ENCODE results near the gene SERPINE2.

SERPINE2 gene

DNA sequence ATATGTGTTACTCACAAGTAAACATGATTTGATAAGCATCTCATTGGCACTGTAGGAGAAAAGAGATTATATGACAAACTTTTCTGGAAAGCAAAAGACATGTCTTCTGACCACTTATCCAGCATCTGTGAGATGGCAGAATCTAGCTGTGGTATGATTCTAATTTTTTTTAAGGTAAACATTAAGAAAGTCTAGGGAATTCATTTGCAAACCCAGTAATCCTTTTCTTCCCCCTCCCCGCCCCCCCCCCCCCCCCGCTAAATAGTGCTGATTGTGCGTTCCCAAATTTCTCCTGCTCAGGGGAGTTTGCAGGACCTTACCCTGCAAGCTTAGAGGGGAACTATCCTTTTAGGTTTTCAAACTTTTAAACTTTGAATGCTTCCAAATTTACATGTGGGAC lies 69.8 kb downstream of the SERPINE2 start:
- H3K4me3 ChIP-seq (ENCODE audit: low read depth in 1 of 2, low read length in 2 of 2): no peak overlapping the region
- no peak overlapping the region for H3K27ac ChIP-seq (ENCODE audit: low read depth, low read length)
- no peaks in the 10 kb centered on the region for H3K27me3 ChIP-seq (ENCODE audit: control insufficient read depth in 1 of 2, insufficient read depth in 2 of 2, low read length in 2 of 2)
- no peaks in the 10 kb centered on the region for H3K4me1 ChIP-seq (ENCODE audit: control insufficient read depth in 1 of 2, insufficient read depth in 2 of 2, low read length in 2 of 2)
- H3K36me3 ChIP-seq (ENCODE audit: control insufficient read depth in 1 of 2, insufficient read depth in 2 of 2, low read length in 2 of 2): peaks cover 6 to 23% of the 10 kb centered on the region in 2 donors
- H3K9me3 ChIP-seq (ENCODE audit: control insufficient read depth in 1 of 2, low read length in 2 of 2): no peaks in the 10 kb centered on the region
- H3K9ac ChIP-seq (ENCODE audit: low read depth in 1 of 2, low read length in 2 of 2): no peak overlapping the region

DNA sequence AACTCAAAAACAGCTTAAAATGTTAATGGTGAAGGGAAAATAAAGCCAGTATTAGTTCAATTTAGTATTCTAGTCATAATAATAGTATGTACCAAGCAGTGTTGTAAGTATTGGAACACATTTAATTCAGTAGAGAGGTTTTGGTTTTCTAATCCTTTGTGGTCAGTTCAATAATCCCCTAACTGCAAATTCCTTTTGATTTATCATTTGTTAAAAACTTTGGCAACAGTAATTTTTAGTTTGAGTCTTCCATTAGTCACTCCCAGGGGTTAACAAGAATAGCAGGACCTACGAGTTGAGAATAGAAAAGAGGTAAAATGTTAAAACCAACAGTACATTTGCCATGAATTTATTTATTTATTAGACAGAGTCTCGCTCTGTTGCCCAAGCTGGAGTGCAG lies 71.1 kb downstream of the SERPINE2 start:
- no peak overlapping the region for H3K4me3 ChIP-seq (ENCODE audit: low read depth in 1 of 2, low read length in 2 of 2)
- H3K9me3 ChIP-seq (ENCODE audit: control insufficient read depth in 1 of 2, low read length in 2 of 2): no peaks in the 10 kb centered on the region
- H3K27ac ChIP-seq (ENCODE audit: low read depth, low read length): no peak overlapping the region
- H3K9ac ChIP-seq (ENCODE audit: low read depth in 1 of 2, low read length in 2 of 2): no peak overlapping the region
- no peaks in the 10 kb centered on the region for H3K27me3 ChIP-seq (ENCODE audit: control insufficient read depth in 1 of 2, insufficient read depth in 2 of 2, low read length in 2 of 2)
- H3K36me3 ChIP-seq (ENCODE audit: control insufficient read depth in 1 of 2, insufficient read depth in 2 of 2, low read length in 2 of 2): peaks cover 6 to 30% of the 10 kb centered on the region in 2 donors
- H3K4me1 ChIP-seq (ENCODE audit: control insufficient read depth in 1 of 2, insufficient read depth in 2 of 2, low read length in 2 of 2): no peaks in the 10 kb centered on the region

DNA sequence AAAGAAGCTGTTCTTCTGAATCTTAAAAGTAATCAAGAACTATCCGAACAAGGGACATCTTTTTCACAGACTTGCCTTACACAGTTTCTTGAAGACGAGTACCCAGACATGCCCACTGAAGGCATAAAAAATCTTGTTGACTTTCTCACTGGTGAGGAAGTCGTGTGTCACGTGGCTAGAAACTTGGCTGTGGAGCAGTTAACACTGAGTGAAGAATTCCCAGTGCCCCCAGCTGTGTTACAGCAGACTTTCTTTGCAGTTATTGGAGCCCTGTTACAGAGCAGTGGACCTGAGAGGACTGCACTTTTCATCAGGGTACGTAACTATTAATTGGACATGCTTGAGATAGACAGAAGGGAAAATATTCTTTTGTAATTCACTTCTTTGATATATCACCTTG lies 79.4 kb downstream of the SERPINE2 start:
- Histone ChIP-seq H3K36me3 (ENCODE audit: control insufficient read depth in 1 of 2, insufficient read depth in 2 of 2, low read length in 2 of 2) (peaks cover 5 to 23% of the 10 kb centered on the region in 2 donors), H3K9ac (ENCODE audit: low read depth in 1 of 2, low read length in 2 of 2) (no peak overlapping the region), H3K4me1 (ENCODE audit: control insufficient read depth in 1 of 2, insufficient read depth in 2 of 2, low read length in 2 of 2) (peaks cover 27 to 41% of the 10 kb centered on the region in 2 donors), H3K4me3 (ENCODE audit: low read depth in 1 of 2, low read length in 2 of 2) (no peak overlapping the region), H3K27ac (ENCODE audit: low read depth, low read length) (no peak overlapping the region), H3K9me3 (ENCODE audit: control insufficient read depth in 1 of 2, low read length in 2 of 2) (no peaks in the 10 kb centered on the region), H3K27me3 (ENCODE audit: control insufficient read depth in 1 of 2, insufficient read depth in 2 of 2, low read length in 2 of 2) (no peaks in the 10 kb centered on the region)

DNA sequence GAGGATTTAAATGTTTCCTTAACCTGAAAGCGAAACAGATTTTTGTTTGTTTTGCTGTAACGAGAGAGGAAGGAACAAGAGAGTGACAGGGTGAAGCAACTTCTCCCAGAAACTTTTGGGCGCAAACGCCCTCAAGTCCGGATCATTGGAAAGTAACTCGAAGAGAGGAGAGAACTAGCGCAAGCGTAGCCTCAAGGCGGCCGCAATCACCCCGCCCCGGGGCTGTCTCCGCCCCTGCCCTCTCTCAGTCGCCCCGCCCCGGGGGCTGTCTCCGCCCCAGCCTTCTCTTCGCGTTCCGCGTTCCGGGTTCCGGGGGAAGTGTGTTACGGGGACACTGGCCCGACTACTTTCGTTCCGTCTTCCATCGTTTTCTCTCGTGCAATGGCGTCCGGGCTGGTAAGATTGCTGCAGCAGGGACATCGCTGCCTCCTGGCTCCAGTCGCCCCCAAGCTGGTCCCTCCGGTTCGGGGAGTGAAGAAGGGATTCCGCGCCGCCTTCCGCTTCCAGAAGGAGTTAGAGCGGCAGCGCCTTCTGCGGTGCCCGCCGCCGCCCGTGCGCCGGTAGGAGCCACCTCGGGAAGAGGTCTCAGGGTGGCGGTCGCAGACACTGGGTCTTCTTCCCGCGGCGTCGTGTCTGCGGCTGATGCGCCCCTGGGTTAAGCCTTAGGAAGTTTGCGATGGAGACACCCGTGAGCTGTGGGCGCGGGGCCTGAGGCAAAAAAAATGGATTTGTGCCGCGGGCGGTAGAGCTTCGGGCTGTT lies 81.8 kb downstream of the SERPINE2 start, which contains the start of gene MRPL44:
Gene MRPL44, plus strand, starts transcription at position 372 of the 760 bp plus-strand sequence. Its CDS starts 10 bp downstream, at position 382.
- peaks cover 5 to 15% of the 10 kb centered on the region in 2 donors for H3K36me3 ChIP-seq (ENCODE audit: control insufficient read depth in 1 of 2, insufficient read depth in 2 of 2, low read length in 2 of 2)
- H3K4me3 ChIP-seq (ENCODE audit: low read depth in 1 of 2, low read length in 2 of 2): peak within 1 kb of the TSS; percentile 89 to 92
- H3K9me3 ChIP-seq (ENCODE audit: control insufficient read depth in 1 of 2, low read length in 2 of 2): no peaks in the 10 kb centered on the region
- H3K4me1 ChIP-seq (ENCODE audit: control insufficient read depth in 1 of 2, insufficient read depth in 2 of 2, low read length in 2 of 2): peaks cover 27 to 42% of the 10 kb centered on the region in 2 donors
- peak within 1 kb of the TSS; percentile 84 to 92 for H3K9ac ChIP-seq (ENCODE audit: low read depth in 1 of 2, low read length in 2 of 2)
- no peaks in the 10 kb centered on the region for H3K27me3 ChIP-seq (ENCODE audit: control insufficient read depth in 1 of 2, insufficient read depth in 2 of 2, low read length in 2 of 2)
- peak within 1 kb of the TSS; percentile 57 for H3K27ac ChIP-seq (ENCODE audit: low read depth, low read length)

DNA sequence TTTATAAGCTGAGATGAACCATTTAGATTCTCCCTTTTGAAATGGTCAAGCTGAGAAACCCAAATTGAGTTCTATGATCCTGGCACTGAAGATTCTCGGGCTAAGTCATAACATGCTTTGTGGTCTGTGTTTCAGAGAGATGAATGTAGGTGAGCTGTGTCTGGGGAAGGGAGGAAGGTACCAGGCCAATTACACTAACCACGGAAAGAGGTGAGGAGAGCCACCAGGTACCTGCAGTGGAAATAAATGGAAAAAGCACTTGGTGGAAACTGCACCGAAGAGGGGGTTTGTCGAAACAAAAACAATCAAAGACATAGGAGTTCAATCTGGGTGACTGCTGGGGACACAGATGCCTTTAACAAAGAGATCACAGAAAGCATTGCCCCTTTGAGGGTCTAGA lies 82.8 kb downstream of the SERPINE2 start:
- Histone ChIP-seq H3K9me3 (ENCODE audit: control insufficient read depth in 1 of 2, low read length in 2 of 2) (no peaks in the 10 kb centered on the region), H3K4me3 (ENCODE audit: low read depth in 1 of 2, low read length in 2 of 2) (no peak overlapping the region), H3K27ac (ENCODE audit: low read depth, low read length) (no peak overlapping the region), H3K9ac (ENCODE audit: low read depth in 1 of 2, low read length in 2 of 2) (no peak overlapping the region), H3K36me3 (ENCODE audit: control insufficient read depth in 1 of 2, insufficient read depth in 2 of 2, low read length in 2 of 2) (peaks cover 5 to 10% of the 10 kb centered on the region in 2 donors), H3K4me1 (ENCODE audit: control insufficient read depth in 1 of 2, insufficient read depth in 2 of 2, low read length in 2 of 2) (peaks cover 27 to 45% of the 10 kb centered on the region in 2 donors), H3K27me3 (ENCODE audit: control insufficient read depth in 1 of 2, insufficient read depth in 2 of 2, low read length in 2 of 2) (no peaks in the 10 kb centered on the region)

DNA sequence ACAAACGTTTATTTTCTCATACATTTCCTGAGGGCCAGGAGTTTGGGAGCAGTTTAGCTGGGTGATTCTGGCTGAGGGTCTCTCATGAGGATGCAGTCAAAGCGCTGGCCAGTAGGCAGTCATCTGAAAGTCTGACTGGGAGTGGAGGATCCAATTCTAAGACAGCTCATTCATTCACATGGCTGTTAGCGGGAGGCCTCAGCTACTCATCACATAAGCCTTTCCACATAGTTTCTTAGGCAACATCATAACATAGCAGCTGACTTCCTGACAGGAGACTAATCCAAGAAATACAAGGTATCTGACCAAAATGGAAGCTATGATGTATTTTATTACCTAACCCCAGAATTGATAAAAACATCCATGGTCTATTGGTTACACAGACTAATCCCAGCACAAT lies 84.7 kb downstream of the SERPINE2 start:
- Histone ChIP-seq H3K4me3 (ENCODE audit: low read depth in 1 of 2, low read length in 2 of 2) (no peak overlapping the region), H3K9ac (ENCODE audit: low read depth in 1 of 2, low read length in 2 of 2) (no peak overlapping the region), H3K36me3 (ENCODE audit: control insufficient read depth in 1 of 2, insufficient read depth in 2 of 2, low read length in 2 of 2) (no peaks in the 10 kb centered on the region), H3K27ac (ENCODE audit: low read depth, low read length) (no peak overlapping the region), H3K4me1 (ENCODE audit: control insufficient read depth in 1 of 2, insufficient read depth in 2 of 2, low read length in 2 of 2) (peaks cover 14 to 33% of the 10 kb centered on the region in 2 donors), H3K9me3 (ENCODE audit: control insufficient read depth in 1 of 2, low read length in 2 of 2) (no peaks in the 10 kb centered on the region), H3K27me3 (ENCODE audit: control insufficient read depth in 1 of 2, insufficient read depth in 2 of 2, low read length in 2 of 2) (no peaks in the 10 kb centered on the region)

DNA sequence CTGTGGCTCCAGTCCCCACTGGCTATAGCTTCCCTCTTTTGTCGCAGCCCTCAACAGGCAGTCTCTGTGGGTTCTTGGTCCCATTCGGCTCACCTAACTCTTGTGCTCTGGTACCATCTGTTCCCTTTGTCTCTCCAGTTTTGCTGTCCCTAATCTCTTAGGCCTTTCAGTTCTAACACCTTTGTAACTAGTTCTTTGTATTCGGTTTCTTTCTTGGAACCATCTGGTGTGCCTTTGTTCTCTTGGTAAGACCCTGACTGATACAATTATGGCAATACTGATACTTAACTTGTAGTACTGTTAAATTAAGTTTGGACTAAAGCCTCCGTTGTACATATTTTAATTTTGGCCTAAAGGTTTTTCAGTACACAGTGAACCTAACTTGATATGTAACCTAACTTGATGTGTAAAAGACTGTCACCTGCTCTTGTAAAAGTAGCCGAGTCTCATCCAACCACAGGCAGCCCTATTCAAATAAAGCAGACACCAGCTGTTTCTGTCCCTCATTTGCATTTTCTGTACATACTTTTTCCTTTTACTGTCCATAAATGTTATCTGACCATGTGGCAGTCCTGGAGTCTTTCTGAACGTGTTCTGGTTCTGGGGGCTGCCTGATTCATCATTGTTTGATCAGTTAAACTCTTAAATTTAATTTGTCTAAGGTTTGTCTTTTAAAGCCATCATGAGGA lies 86.7 kb downstream of the SERPINE2 start:
- Histone ChIP-seq H3K4me3 (ENCODE audit: low read depth in 1 of 2, low read length in 2 of 2) (no peak overlapping the region), H3K9me3 (ENCODE audit: control insufficient read depth in 1 of 2, low read length in 2 of 2) (no peaks in the 10 kb centered on the region), H3K36me3 (ENCODE audit: control insufficient read depth in 1 of 2, insufficient read depth in 2 of 2, low read length in 2 of 2) (no peaks in the 10 kb centered on the region), H3K9ac (ENCODE audit: low read depth in 1 of 2, low read length in 2 of 2) (no peak overlapping the region), H3K27me3 (ENCODE audit: control insufficient read depth in 1 of 2, insufficient read depth in 2 of 2, low read length in 2 of 2) (no peaks in the 10 kb centered on the region), H3K4me1 (ENCODE audit: control insufficient read depth in 1 of 2, insufficient read depth in 2 of 2, low read length in 2 of 2) (peaks cover 0 to 20% of the 10 kb centered on the region in 2 donors), H3K27ac (ENCODE audit: low read depth, low read length) (no peak overlapping the region)

DNA sequence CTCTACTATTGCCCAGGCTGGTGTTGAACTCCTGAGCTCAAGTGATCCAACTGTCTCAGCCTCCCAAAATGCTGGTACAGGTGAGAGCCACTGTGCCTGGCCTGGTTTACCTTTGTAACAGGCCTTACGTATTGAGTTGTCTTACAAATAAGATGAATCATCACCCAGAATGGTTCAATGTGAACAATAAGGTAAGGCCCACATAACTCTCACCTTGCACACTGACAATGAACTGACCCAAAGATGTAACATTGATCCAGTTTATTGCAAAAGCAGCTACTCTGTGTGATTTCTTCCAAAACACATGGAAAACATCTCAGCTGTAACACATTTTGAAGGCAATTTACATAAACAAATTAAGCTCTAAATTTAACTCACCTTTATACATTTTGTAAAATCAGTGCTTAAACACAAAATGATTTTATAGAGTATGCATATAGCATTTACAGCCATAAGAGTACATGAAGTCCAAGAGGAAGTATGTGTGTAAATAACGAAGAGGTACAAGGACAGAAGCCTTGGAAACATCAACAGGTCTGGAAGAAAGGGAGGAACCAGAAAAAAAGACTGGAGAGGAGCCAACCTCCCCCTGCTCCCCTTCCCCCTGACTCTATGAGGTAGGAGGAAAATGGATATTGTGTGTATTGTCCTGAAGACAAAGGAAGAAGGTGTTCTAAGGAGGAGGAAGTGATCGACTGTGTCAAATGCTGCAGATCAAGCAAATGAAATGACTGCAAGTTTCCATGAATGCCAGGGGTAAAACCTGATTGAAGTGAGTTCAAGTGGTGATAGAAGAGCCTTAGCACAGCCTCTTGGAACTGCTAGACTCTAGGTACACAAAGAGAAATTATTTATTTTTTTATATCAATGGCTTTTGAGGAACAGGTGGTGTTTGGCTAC lies 88.4 kb downstream of the SERPINE2 start:
- H3K9me3 ChIP-seq (ENCODE audit: control insufficient read depth in 1 of 2, low read length in 2 of 2): no peaks in the 10 kb centered on the region
- H3K27ac ChIP-seq (ENCODE audit: low read depth, low read length): no peak overlapping the region
- no peaks in the 10 kb centered on the region for H3K36me3 ChIP-seq (ENCODE audit: control insufficient read depth in 1 of 2, insufficient read depth in 2 of 2, low read length in 2 of 2)
- peaks cover 3 to 15% of the 10 kb centered on the region in 2 donors for H3K4me1 ChIP-seq (ENCODE audit: control insufficient read depth in 1 of 2, insufficient read depth in 2 of 2, low read length in 2 of 2)
- no peaks in the 10 kb centered on the region for H3K27me3 ChIP-seq (ENCODE audit: control insufficient read depth in 1 of 2, insufficient read depth in 2 of 2, low read length in 2 of 2)
- no peak overlapping the region for H3K4me3 ChIP-seq (ENCODE audit: low read depth in 1 of 2, low read length in 2 of 2)
- H3K9ac ChIP-seq (ENCODE audit: low read depth in 1 of 2, low read length in 2 of 2): no peak overlapping the region

DNA sequence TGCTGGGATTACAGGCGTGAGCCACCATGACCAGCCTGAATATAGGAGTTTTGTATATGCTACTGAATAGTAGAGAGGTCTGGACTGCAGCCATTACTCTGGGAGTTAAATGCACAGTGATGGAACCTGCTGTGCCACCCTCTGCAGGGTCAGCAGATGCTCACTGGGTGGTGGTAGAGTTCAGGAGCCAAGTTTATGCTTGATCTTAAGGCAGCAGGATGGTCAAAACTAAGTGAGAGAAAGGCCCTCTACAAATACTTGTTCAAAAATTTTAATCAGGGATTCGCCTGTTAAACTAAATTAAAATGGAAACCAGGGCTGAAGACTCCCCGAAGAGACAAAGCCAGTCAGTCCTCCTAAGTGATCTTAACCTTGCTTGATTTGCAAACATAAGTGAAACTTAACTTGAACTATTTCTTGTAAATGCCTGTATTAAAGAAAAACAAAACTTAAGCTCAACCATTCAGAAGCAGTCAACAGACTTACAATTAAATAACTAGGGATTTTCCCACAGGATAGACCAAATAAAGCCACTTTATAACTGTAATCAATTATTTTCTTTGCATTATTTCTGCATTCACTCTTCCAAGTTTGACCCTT lies 89.7 kb downstream of the SERPINE2 start:
- Histone ChIP-seq H3K27ac (ENCODE audit: low read depth, low read length) (no peak overlapping the region), H3K9ac (ENCODE audit: low read depth in 1 of 2, low read length in 2 of 2) (no peak overlapping the region), H3K36me3 (ENCODE audit: control insufficient read depth in 1 of 2, insufficient read depth in 2 of 2, low read length in 2 of 2) (no peaks in the 10 kb centered on the region), H3K4me1 (ENCODE audit: control insufficient read depth in 1 of 2, insufficient read depth in 2 of 2, low read length in 2 of 2) (peaks cover 7 to 19% of the 10 kb centered on the region in 2 donors), H3K9me3 (ENCODE audit: control insufficient read depth in 1 of 2, low read length in 2 of 2) (no peaks in the 10 kb centered on the region), H3K27me3 (ENCODE audit: control insufficient read depth in 1 of 2, insufficient read depth in 2 of 2, low read length in 2 of 2) (no peaks in the 10 kb centered on the region), H3K4me3 (ENCODE audit: low read depth in 1 of 2, low read length in 2 of 2) (no peak overlapping the region)

Data from duodenal mucosa (tissue), 2 donors.